Mucosa of stomach (tissue), 1 donor: ENCODE data around the gene PDIK1L.

Experiments
- H3K27me3 ChIP-seq: one replicate; pipeline ENCODE4 v1.7.0; 2013; ENCODE audit warnings: mild to moderate bottlenecking, low read length; ENCODE audit not compliant: control insufficient read depth, insufficient read depth
- H3K36me3 ChIP-seq: one replicate; pipeline ENCODE4 v1.7.0; 2013; ENCODE audit warnings: low read length; ENCODE audit not compliant: control insufficient read depth, insufficient read depth
- H3K4me1 ChIP-seq: one replicate; pipeline ENCODE4 v1.7.0; 2013; ENCODE audit warnings: mild to moderate bottlenecking, low read length; ENCODE audit not compliant: control insufficient read depth, insufficient read depth
- H3K4me3 ChIP-seq: one replicate; pipeline ENCODE4 v1.7.0; 2013; ENCODE audit warnings: low read length
- H3K9ac ChIP-seq: one replicate; pipeline ENCODE4 v1.7.0; 2013; ENCODE audit warnings: mild to moderate bottlenecking, low read length, moderate library complexity
- H3K9me3 ChIP-seq: one replicate; pipeline ENCODE4 v1.7.0; 2013; ENCODE audit warnings: mild to moderate bottlenecking, low read length, moderate library complexity; ENCODE audit not compliant: control insufficient read depth
- donor health status: Pancreatic carcinoma.

Gene PDIK1L

DNA sequence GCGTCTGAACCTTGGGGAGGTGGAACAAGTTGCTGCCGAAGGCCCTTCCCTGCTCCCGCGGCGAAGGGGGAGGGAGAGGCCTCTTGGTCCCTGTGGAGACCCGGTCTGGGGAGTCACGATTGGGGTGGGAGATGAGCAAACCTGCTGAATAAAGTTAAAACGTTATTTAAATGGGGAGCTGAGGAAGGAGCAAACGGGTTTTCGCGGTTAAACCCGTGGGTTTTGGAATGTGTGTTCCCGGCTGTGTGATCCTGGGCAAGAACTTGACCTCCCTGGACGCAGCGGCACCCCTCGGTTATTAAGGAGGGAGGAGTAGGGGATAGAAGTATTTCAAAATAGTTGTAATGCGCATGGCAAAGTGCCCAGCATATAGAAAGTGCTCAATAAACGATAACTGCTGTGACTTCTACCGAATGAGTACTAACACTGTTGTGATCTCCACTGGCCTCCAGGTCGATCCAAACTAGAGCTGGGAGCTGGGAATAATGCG lies 50.6 kb downstream of the PDIK1L start:
- H3K9ac ChIP-seq = peak overlapping the region; percentile 34
- H3K36me3 ChIP-seq = no peaks in the 10 kb centered on the region
- peaks cover 47% of the 10 kb centered on the region for H3K27me3 ChIP-seq
- no peaks in the 10 kb centered on the region for H3K9me3 ChIP-seq
- peaks cover 20% of the 10 kb centered on the region for H3K4me1 ChIP-seq
- H3K4me3 ChIP-seq = no peak overlapping the region

DNA sequence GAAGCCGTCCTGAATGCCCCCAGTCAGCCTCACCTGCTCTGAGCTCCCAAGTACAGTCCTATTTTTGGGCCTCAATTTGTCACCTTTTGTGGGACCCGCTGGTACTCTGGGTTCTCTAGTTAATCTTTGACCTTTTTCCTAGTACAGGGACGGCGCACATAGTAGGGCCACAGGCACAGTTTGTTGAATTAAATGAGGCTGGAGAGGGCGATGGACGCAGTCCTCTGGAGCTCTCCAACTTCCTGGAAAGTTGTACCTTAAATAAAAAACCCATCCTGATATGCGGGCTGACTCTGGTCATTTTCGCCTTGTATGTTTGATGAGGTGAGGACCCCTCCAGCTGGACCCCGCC lies 52.0 kb downstream of the PDIK1L start:
- Histone ChIP-seq H3K27me3 (peaks cover 39% of the 10 kb centered on the region), H3K4me3 (no peak overlapping the region), H3K4me1 (peaks cover 20% of the 10 kb centered on the region), H3K9ac (no peak overlapping the region), H3K36me3 (no peaks in the 10 kb centered on the region), H3K9me3 (no peaks in the 10 kb centered on the region)

DNA sequence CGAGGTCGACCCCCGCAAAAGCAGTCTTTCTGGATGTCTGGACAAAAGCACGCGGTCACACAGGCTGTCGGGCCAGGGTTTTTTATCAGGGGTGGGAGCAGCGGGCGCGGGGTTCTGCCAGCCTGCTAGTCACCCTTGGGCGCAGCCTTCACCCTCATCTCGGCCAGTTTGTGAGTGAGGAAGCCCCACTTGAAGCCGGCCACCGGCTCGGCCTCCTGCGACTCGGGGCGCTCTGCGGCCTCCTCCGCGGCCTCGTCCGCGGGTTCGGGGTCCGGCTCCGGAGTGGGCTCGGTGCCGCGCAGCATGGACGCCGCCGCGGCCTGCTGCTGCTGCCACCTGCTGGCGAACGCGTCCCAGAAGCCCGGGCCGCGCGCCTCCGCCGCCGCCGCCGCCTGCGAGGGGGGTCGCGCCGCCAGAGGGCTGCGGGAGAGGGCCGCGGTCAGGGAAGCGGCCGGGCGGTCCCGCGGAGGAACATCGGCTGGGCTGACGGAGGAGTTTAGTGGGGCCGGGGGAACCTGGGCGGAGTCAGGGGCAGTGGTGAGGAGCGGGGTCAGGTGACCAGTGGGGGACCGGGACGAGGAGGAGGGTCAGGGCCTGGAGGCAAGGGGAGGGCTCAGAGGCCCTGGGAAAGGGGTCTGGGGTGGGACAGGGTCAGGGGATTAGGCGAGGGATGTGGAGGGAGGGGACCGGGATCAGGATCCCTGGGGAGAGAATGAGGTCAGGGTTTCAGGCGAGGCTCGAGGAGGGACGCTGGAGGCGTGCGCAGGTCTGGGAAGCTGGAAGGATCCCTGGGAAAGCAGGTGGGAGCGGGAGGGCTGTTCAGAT lies 52.6 kb downstream of the PDIK1L start:
- Histone ChIP-seq H3K9ac (peak overlapping the region; percentile 34), H3K27me3 (peaks cover 39% of the 10 kb centered on the region), H3K4me1 (peaks cover 20% of the 10 kb centered on the region), H3K9me3 (no peaks in the 10 kb centered on the region), H3K36me3 (no peaks in the 10 kb centered on the region), H3K4me3 (no peak overlapping the region)

DNA sequence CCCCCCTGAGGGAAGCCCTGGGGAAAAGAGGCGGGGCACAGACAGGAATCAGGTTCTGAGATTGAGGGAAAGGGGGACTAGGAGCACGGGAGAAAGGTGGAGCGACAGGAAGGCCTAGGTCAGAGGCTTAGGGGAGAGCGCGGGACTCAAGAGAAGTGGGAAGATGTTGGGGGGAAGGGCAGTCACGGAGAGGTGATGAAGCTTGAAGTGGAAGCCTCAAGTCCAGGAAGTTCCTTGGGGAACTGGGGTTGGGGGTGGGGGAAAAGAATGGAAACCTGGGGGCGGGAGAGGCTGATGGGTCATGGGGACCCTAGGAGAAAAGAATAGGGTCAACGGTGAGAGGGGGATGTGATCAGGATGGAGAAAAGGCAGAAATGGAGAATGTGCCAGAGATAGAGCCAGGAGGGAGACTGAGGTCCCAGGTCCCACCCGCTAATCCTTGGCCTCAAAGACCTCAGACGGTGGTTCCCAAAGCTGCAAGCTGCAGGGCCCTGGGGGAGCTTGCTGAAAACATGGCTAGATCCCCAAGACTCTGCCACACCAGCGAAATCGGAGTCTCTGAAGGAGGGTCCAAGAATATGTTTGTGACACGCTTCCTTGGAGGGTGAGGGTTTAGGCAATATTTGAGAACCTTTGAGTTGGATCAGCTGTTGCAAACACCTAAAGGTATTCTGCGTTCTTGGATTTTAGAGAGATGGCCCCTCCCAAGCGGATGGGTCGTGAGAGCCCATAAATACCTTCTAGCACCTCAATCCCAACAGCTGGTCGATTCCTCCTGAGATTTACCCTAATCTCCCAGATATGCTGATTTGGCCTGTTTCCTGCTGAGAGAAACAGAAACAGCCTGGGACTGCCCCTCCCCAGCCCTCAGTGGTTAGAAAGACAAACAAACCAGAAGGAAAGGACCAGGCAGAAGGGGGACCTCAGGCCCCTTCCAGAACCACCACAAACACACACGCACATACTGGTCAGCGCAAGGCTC lies 53.5 kb downstream of the PDIK1L start:
- Histone ChIP-seq H3K9ac (no peak overlapping the region), H3K27me3 (peaks cover 36% of the 10 kb centered on the region), H3K4me3 (no peak overlapping the region), H3K9me3 (no peaks in the 10 kb centered on the region), H3K4me1 (peaks cover 20% of the 10 kb centered on the region), H3K36me3 (no peaks in the 10 kb centered on the region)

DNA sequence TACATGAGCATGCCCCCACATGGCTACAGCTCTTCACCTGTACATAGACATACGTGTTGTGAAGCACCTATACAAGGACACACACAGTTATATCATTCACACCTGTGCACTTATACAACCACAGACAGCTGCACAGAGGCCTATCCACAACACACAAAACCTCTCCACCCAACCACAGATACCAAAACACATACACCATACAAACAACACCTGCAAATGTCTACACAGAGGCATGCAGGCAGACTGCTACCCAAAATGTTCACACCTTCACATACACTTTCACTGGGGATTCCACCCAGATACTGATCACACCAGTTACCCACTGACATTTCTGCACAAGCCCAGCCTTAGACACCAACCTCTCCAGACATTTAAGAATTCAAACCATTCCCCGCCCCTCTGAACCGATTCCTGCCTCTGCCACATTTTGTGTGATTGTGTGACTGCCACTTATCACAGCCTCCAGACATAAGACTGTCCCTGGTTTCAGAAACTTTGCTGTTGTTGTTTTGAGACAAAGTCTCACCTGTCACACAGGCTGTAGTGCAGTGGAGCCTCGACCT lies 55.2 kb downstream of the PDIK1L start:
- H3K9me3 ChIP-seq = no peaks in the 10 kb centered on the region
- H3K9ac ChIP-seq = no peak overlapping the region
- peaks cover 22% of the 10 kb centered on the region for H3K27me3 ChIP-seq
- H3K4me1 ChIP-seq = peaks cover 12% of the 10 kb centered on the region
- no peaks in the 10 kb centered on the region for H3K36me3 ChIP-seq
- no peak overlapping the region for H3K4me3 ChIP-seq

DNA sequence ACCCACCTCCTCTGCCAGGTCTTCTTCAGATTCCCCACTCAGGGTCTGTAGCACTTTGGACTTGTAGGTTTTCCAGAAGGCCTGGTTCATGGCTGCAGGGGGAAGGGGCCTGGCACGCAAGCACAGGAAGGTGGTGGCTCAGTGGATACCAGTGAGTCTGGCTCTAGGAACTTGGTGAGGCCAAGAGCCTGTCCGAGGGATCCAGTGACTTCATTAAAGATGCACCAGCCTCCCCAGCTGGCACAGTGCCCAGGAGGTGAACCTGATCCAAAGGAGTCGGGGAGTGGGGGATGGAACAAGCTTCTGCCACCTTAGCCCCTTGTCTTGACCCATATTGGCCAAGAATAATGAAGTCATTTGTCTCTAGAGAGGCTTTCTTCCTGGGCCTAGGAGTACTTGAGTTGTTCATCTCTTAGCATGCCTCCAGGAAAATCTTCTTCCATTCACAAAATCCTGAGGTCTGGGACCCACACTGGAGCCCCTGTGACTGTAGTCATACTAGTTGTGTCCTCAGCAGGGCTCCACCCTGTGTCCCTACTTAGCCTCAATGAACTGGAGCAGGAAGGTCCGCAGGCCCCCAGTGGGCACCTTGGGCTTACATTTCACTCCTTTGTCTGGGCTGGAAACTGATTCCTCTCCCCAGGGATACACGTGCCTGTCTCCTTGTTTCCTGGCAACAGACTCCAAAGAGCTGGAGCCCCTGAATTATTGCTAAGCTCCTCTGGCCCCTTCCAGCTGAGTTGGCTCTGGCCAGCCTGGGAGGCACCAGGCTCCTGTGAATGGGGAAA lies 57.0 kb downstream of the PDIK1L start, which contains the start of gene C1orf232:
C1orf232 (minus strand) TSS at position 554 of the 788 bp plus-strand sequence; CDS start at position 90, 464 bp downstream.
- H3K4me1 ChIP-seq = peaks cover 5% of the 10 kb centered on the region
- no peaks in the 10 kb centered on the region for H3K9me3 ChIP-seq
- H3K9ac ChIP-seq = peak within 1 kb of the TSS; percentile 94
- H3K27me3 ChIP-seq = peaks cover 13% of the 10 kb centered on the region
- H3K4me3 ChIP-seq = peak within 1 kb of the TSS; percentile 86
- no peaks in the 10 kb centered on the region for H3K36me3 ChIP-seq

DNA sequence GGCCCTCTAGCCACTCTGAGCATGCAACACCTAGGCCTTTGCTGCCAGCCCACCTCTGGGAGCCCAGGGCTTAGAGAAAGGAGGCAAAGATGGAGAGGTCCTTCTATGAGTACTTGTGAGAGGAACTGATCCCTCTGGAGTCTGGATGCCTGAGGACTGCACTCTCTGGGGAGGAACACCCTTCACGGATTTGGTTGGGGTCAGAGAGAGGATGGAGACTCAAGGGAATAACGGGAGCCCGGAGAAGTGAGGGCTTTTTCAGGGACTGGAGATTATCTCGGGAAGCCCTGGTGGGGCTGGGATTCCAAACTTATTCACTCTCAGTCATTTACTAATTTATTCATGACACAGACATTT lies 57.6 kb downstream of the PDIK1L start:
- no peak overlapping the region for H3K4me3 ChIP-seq
- no peaks in the 10 kb centered on the region for H3K36me3 ChIP-seq
- peaks cover 13% of the 10 kb centered on the region for H3K27me3 ChIP-seq
- peak overlapping the region; percentile 94 for H3K9ac ChIP-seq
- peaks cover 5% of the 10 kb centered on the region for H3K4me1 ChIP-seq
- no peaks in the 10 kb centered on the region for H3K9me3 ChIP-seq

DNA sequence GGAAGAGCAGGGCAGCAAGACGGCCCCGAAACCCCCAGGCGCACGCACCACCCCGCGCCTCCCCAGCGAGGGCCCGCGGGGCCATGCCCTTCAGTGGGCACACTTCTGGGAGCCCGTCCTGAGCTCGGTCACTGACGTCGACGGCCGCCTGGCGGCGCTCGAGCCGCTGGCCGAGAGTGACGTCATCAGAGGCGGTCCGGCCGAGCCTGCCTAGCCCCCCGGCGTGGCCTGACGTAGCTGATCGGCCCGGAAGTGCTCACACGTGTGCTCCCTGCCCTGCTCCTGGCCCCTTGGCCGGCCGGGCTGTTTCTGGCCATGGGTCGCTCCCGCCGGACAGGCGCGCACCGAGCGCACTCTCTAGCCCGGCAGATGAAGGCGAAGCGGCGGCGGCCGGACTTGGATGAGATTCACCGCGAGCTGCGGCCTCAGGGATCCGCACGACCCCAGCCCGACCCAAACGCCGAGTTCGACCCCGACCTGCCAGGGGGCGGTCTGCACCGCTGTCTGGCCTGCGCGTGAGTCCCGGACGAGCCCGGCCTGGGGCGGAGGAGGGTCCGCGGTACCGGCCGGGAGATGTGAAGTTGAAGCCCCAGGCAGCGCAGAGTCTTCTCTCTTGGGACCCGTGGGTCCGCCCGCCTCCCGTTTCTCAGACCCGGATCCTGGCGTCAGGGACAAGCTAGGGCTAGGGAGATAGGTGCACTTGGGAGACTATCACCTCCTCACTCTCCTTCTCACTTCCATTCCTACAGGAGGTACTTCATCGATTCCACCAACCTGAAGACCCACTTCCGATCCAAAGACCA lies 58.2 kb downstream of the PDIK1L start, which contains the start of gene ZNF593:
ZNF593 (plus strand) TSS at position 240 of the 803 bp plus-strand sequence; CDS start at position 316, 76 bp downstream.
- H3K27me3 ChIP-seq = peaks cover 8% of the 10 kb centered on the region
- no peaks in the 10 kb centered on the region for H3K4me1 ChIP-seq
- H3K36me3 ChIP-seq = no peaks in the 10 kb centered on the region
- peak within 1 kb of the TSS; percentile 94 for H3K9ac ChIP-seq
- H3K9me3 ChIP-seq = no peaks in the 10 kb centered on the region
- H3K4me3 ChIP-seq = peak within 1 kb of the TSS; percentile 86

DNA sequence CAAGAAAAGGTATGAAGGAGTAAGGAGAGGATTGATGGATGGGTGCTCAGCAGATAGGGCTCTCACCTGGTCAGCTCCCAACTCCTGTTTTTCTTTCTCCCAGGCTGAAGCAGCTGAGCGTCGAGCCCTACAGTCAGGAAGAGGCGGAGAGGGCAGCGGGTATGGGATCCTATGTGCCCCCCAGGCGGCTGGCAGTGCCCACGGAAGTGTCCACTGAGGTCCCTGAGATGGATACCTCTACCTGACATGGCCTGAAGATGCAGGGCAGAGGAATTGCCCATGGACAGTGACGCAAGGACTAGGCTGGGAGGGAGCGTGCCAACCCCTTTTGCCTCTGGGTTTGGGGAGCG lies 58.8 kb downstream of the PDIK1L start:
- H3K27me3 ChIP-seq = peaks cover 4% of the 10 kb centered on the region
- H3K9me3 ChIP-seq = no peaks in the 10 kb centered on the region
- peak overlapping the region; percentile 94 for H3K9ac ChIP-seq
- H3K4me1 ChIP-seq = no peaks in the 10 kb centered on the region
- no peaks in the 10 kb centered on the region for H3K36me3 ChIP-seq
- H3K4me3 ChIP-seq = peak overlapping the region; percentile 86

DNA sequence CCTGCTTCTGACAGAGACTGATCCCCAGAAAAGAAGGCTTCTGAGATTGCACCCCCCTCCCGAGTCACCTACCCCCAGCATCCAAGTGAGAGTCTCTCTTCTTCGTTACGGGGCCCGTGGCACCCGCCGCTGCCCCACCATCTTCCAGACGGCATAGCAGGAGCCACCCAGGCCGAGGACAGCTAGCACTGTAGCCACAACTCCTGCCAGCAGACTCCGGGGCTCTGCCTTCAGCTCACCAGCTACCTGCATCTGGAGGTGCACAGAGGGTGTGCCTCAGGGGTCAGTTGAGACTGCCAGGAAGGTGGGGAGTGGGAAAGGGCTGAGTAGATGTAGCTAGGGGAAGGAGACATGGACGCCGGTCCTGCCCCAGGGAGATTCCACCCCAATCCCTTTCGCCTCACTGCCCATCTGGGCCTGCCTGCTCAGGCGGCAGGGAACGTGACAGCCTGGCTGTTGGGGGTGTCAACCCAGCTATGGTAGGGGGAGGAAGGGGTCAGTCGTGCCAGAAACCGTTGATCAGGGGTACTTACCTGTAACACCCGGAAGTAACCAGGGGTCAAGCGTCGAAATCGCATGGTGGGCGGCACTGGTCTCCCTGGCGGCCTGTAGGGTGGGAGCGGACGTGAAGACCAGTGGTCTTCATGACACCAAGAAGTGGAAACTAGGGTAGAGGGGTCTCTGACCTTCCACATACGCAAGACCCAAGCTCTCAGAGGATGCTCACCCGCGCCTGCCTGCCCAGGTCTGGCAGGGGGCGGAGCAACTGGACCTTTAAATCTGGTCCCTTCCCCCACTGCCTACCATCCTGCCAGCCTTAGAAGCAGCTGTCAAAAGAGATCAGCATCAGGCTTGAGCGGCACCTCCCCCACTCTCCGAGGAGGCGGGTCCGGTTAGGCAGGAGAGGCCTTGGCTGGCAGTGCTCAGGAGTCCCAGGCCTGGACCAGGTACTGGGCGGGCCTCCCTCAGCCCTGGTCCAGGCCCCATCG lies 59.8 kb downstream of the PDIK1L start, which contains the start of gene ZNF593OS:
ZNF593OS (minus strand) TSS at position 749 of the 989 bp plus-strand sequence; CDS start at position 578, 171 bp downstream.
- Histone ChIP-seq H3K4me1 (no peaks in the 10 kb centered on the region), H3K9me3 (no peaks in the 10 kb centered on the region), H3K36me3 (no peaks in the 10 kb centered on the region), H3K4me3 (no peak within 1 kb of the TSS), H3K27me3 (no peaks in the 10 kb centered on the region), H3K9ac (peak within 1 kb of the TSS; percentile 94)
